ENCODE measurements around the gene CECR2.
"Not testable (repeated sequence)": the region's sequence is repeated elsewhere in the genome, so short reads cannot be mapped to it uniquely, and the experiment has no call there.

The CECR2 gene

DNA sequence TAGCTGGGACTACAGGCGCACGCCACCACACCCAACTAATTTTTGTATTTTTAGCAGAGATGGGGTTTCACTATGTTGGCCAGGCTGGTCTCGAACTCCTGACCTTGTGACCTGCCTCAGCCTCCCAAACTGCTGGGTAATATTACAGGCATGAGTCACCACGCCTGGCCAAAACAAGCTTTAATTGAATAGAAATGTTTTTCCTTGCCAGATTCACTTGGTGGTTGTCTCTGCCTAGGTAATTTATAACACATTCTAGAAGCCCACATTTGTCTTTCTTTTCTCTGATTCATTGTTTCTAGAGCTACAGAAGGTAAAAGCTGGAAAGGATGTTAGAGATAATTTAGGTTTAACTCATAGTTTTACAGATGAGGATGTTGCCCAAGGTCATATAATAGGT lies 41.3 kb downstream of the CECR2 start:
- DNase-seq (ENCODE audit: low read depth): no peak
- no peak overlapping the region for H3K4me3 ChIP-seq (ENCODE audit: low read depth, low read length)
- TF ChIP-seq, protein P1, sequence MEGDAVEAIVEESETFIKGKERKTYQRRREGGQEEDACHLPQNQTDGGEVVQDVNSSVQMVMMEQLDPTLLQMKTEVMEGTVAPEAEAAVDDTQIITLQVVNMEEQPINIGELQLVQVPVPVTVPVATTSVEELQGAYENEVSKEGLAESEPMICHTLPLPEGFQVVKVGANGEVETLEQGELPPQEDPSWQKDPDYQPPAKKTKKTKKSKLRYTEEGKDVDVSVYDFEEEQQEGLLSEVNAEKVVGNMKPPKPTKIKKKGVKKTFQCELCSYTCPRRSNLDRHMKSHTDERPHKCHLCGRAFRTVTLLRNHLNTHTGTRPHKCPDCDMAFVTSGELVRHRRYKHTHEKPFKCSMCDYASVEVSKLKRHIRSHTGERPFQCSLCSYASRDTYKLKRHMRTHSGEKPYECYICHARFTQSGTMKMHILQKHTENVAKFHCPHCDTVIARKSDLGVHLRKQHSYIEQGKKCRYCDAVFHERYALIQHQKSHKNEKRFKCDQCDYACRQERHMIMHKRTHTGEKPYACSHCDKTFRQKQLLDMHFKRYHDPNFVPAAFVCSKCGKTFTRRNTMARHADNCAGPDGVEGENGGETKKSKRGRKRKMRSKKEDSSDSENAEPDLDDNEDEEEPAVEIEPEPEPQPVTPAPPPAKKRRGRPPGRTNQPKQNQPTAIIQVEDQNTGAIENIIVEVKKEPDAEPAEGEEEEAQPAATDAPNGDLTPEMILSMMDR (IDR thresholded peaks at IDR 0.05; ENCODE audit: control insufficient read depth, extremely low read depth, insufficient read depth): no peak

DNA sequence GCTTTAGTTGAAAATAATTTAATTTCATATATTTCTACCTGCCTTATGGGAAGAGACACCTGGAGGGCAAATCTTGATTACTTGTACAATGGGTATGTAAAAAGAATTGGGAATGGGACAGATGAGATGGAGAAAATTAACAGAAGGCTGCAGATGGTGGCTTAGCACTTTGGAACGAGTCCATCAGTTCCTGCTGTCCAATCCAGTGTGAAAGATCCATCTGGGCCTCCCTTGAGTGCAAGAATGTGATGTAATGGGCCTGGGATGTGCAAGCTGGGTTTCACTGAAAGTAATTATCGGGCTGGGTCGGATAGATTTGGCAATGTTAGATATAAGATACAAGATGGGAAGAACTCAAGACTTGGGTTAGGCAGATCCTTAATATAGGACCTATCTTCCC lies 42.0 kb downstream of the CECR2 start:
- H3K4me3 ChIP-seq (ENCODE audit: low read depth, low read length): no peak overlapping the region
- TF ChIP-seq, protein P1 (IDR thresholded peaks at IDR 0.05; ENCODE audit: control insufficient read depth, extremely low read depth, insufficient read depth): no peak
- no peak for DNase-seq (ENCODE audit: low read depth)

DNA sequence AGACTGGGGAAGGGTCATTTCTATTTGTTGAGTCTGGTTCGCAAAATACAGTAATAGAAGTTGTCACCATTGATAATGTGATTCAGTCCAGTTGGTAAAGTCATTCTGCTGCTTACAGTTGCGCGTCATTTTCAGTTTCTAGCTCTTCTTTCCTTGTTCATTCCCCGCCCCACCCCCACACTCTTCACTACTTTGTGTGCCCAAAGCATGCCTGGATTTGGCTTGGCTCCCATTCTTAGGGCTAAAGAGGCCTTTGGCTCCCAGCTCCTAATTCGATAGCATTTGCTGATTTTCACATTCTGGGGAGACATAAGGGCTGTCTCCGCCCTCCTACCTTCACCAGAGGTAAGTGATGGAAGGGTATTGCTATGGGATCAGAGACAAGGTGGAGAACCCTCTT lies 43.0 kb downstream of the CECR2 start:
- no peak overlapping the region for H3K4me3 ChIP-seq (ENCODE audit: low read depth, low read length)
- TF ChIP-seq, protein P1 (IDR thresholded peaks at IDR 0.05; ENCODE audit: control insufficient read depth, extremely low read depth, insufficient read depth): no peak
- DNase-seq (ENCODE audit: low read depth): no peak

DNA sequence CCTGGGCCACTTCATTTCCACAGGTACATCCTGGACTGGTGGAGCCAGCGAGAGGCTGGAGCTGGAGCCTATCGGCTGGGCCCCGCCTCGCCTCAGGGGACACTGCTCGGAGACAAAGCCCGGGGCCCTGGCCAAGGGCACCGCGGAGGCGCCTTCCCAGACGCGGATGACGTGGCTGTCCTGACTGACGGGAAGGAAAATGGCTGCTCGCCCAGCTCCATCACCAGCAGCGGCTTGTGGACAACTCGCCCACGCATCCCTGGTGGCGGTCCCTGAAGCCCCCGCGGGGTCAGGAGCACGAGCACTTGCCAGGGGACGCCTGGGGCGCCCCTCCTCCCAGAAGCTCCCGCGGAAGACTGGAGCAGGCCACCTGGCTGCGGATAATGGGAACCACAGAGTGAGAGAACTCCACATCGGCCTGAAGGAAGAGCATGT lies 49.6 kb downstream of the CECR2 start:
- TF ChIP-seq, protein P1 (IDR thresholded peaks at IDR 0.05; ENCODE audit: control insufficient read depth, extremely low read depth, insufficient read depth): no peak
- no peak overlapping the region for H3K4me3 ChIP-seq (ENCODE audit: low read depth, low read length)
- no peak for DNase-seq (ENCODE audit: low read depth)

DNA sequence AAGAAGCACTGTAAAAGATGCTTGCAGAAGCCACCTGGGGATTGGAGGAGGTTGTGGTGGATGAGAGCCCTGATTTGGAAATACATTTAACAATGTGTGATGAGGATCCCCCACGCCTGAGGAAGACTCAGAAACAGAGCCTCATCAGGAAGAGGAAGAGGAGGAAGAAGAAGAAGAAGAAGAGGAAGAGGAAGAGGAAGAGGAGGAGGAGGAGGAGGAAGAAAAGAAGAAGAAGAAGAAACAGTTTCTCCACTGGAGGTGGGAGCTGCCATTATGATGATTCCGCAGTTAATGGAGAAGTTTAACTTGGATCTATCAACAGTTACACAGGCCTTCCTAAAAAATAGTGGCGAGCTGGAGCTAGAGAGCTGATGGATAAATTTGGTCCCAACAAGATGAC lies 50.1 kb downstream of the CECR2 start:
- TF ChIP-seq, protein P1 (IDR thresholded peaks at IDR 0.05; ENCODE audit: control insufficient read depth, extremely low read depth, insufficient read depth): no peak
- no peak overlapping the region for H3K4me3 ChIP-seq (ENCODE audit: low read depth, low read length)
- DNase-seq (ENCODE audit: low read depth): no peak

DNA sequence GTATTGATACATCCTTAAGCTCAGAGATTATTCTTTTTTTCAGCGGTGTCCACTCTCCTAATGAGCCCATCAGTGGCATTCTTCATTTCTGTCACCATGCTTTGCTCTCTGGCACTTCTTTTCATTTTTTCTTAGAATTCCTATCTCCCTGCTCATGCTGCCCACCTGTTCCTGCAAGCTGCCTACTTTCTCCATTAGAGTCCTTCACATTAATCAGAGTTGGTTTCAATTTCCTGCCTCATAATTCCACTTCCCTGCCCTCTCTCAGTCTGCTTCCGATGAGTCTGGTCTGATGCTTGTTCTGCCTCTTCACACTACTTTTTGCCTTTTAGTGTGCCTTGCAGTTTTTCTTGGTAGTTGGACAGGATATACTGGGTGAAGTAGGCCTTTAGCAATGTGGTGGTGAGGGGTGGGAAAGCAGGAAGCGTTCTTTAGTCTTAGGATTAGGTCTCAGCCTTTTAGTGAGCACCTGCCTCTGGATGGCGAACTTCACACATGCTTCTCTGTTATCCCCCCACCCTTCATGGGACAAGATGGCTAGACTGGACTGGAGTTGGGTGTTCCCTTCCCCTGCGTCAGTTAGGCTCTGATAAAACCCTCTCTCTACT lies 53.6 kb downstream of the CECR2 start:
- TF ChIP-seq, protein P1 (IDR thresholded peaks at IDR 0.05; ENCODE audit: control insufficient read depth, extremely low read depth, insufficient read depth): no peak
- H3K4me3 ChIP-seq (ENCODE audit: low read depth, low read length): no peak overlapping the region
- DNase-seq (ENCODE audit: low read depth): no peak

DNA sequence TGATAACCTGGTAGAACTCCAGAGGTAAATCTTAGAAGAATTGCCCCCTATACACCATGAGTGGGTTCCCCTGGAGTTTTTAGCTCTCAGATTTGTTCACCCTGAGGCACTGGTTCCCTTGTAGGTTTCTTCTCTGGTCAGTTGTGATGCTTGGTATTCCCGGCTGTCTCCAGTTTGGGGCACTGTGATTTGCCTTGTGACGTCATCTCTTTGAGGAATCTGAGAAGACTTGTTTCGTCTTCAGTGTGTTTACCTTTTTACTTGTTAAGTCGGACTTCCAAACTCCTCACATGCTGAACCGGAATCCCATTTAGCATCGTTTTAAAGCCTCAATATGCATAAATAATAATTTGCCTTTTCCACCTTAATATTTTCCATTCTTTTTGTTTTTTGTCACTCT lies 54.4 kb downstream of the CECR2 start:
- TF ChIP-seq, protein P1 (IDR thresholded peaks at IDR 0.05; ENCODE audit: control insufficient read depth, extremely low read depth, insufficient read depth): no peak
- DNase-seq (ENCODE audit: low read depth): no peak
- no peak overlapping the region for H3K4me3 ChIP-seq (ENCODE audit: low read depth, low read length)

DNA sequence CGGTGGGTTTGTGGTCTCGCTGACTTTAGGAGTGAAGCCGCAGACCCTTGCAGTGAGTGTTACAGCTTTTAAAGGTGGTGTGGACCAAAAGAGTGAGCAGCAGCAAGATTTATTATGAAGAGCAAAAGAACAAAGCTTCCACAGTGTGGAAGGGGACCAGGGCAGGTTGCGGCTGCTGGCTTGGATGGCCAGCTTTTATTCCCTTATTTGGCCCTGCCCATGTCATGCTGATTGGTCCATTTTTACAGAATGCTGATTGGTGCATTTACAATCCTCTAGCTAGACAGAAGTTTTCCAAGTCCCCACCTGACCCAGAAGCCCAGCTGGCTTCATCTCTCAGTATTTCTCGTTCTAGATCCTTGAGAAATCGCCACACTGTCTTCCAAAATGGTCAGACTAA lies 58.3 kb downstream of the CECR2 start:
- H3K4me3 ChIP-seq (ENCODE audit: low read depth, low read length): not testable (repeated sequence)

More for the DNA sequence above, 58.3 kb downstream of the CECR2 start:
- DNase-seq (ENCODE audit: low read depth): not testable (repeated sequence)

Measured in LNCaP clone FGC (cell line).